HCT116 (cell line): ENCODE measurements around the gene COPG2. TPM values are rescaled to one million over a fixed set of nuclear protein-coding genes. Genes with fewer than 3 reads are reported as not detected.

Source experiments
- ATAC-seq: fragments of 200-7000 bp; cut with Tn5 transposase; 2 replicates; pipeline ENCODE4 v1.9.1; 2020; ENCODE audit warnings: mild to moderate bottlenecking, moderate library complexity
- BruUV-seq: library from RNA; stranded (reverse); fragments of 400-500 nt; replicated peaks from 2 replicates; lab custom pipeline; 2021; lab: Mats Ljungman, UMichigan
- CTCF ChIA-PET: fragments of 300-600 bp; sonication (Branson Sonifier 250); formaldehyde crosslinking; loops from one replicate; lab custom pipeline; 2021; ENCODE audit warnings: antibody characterized with exemption; lab: Charles Lee
- POLR2A ChIA-PET: fragments of 300-600, 350-600 bp; sonication (Branson Sonifier 250); formaldehyde crosslinking; loops from one replicate; lab custom pipeline; 2021; ENCODE audit warnings: antibody characterized with exemption; lab: Charles Lee
- RAD21 ChIA-PET, 2 experiments: fragments of 300-600 bp; sonication (Branson Sonifier 250); formaldehyde crosslinking; loops; one replicate each; lab custom pipeline; 2023; ENCODE audit warnings: low total read pairs in 2 of 2; ENCODE audit not compliant: uncharacterized antibody in 2 of 2, unreplicated experiment in 2 of 2, low non-redundant PET in 1 of 2; lab: Charles Lee
- DNase-seq: peaks from one replicate; pipeline ENCODE4 v3.0.0-alpha.2; 2010; ENCODE audit warnings: low read depth, low spot score
- H2AFZ ChIP-seq: fragments of 200-600 bp; shearing (Covaris generic), sonication (generic); 2 replicates; pipeline ENCODE4 v1.6.1; 2017; ENCODE audit warnings: low read depth, mixed run types, mixed read lengths, antibody characterized with exemption, low read length; ENCODE audit not compliant: poor library complexity, severe bottlenecking
- H3K27ac ChIP-seq: 2 replicates; pipeline ENCODE4 v1.5.1; 2012; ENCODE audit warnings: low read depth, low read length
- H3K27me3 ChIP-seq: fragments of 200-600 bp; sonication (generic); 2 replicates; pipeline ENCODE4 v1.6.1; 2016; ENCODE audit warnings: mixed run types, low read length, mixed read lengths; ENCODE audit not compliant: insufficient read depth
- H3K36me3 ChIP-seq, 2 experiments: fragments of 200-500 bp in 1 of 2; fragments of 200-600 bp in 1 of 2; sonication (Bioruptor generic) in 1 of 2; sonication (generic) in 1 of 2; 2 replicates each; pipeline versions ENCODE4 v1.5.1 to v1.6.1; 2014 to 2016; ENCODE audit warnings: low read length in 2 of 2, inconsistent platforms in 1 of 2, mixed read lengths in 1 of 2, mixed run types in 1 of 2; ENCODE audit not compliant: insufficient read depth in 2 of 2, control insufficient read depth in 1 of 2
- H3K4me1 ChIP-seq, 2 experiments: fragments of 200-600 bp in 1 of 2; sonication (generic) in 1 of 2; 2 replicates each; pipeline versions ENCODE4 v1.5.1 to v1.6.1; 2012 to 2017; ENCODE audit warnings: low read length in 2 of 2, inconsistent platforms in 1 of 2, mild to moderate bottlenecking in 1 of 2, mixed read lengths in 1 of 2, mixed run types in 1 of 2, moderate library complexity in 1 of 2; ENCODE audit not compliant: insufficient read depth in 2 of 2, control insufficient read depth in 1 of 2
- H3K4me2 ChIP-seq: fragments of 200-600 bp; sonication (generic); 2 replicates; pipeline ENCODE4 v1.6.1; 2017; ENCODE audit warnings: mixed run types, low read length, mixed read lengths
- H3K4me3 ChIP-seq, 2 experiments: fragments of 200-600 bp in 1 of 2; sonication (generic) in 1 of 2; replicated peaks in 1 of 2; 2 replicates each; pipeline ENCODE4 v1.5.1; 2011 to 2016; ENCODE audit warnings: low read length in 2 of 2, control low read depth in 1 of 2, low read depth in 1 of 2, mild to moderate bottlenecking in 1 of 2, mixed read lengths in 1 of 2, mixed run types in 1 of 2
- H3K79me2 ChIP-seq: fragments of 200-600 bp; sonication (generic); 2 replicates; pipeline ENCODE4 v1.6.1; 2017; ENCODE audit warnings: mild to moderate bottlenecking, mixed run types, low read length, moderate library complexity, mixed read lengths; ENCODE audit not compliant: insufficient read depth
- H3K9ac ChIP-seq: fragments of 200-600 bp; sonication (generic); 2 replicates; pipeline ENCODE4 v1.6.1; 2016; ENCODE audit warnings: low read length, mixed read lengths
- H3K9me2 ChIP-seq: fragments of 200-600 bp; sonication (generic), shearing (Covaris generic); 2 replicates; pipeline ENCODE4 v1.6.1; 2017; ENCODE audit warnings: mixed run types, mild to moderate bottlenecking, moderate library complexity; ENCODE audit not compliant: insufficient read depth
- H3K9me3 ChIP-seq, 2 experiments: fragments of 200-500 bp in 1 of 2; fragments of 200-600 bp in 1 of 2; sonication (Bioruptor generic) in 1 of 2; sonication (generic) in 1 of 2; 2 replicates each; pipeline ENCODE4 v1.6.1; 2014 to 2017; ENCODE audit warnings: low read length in 2 of 2, mixed read lengths in 2 of 2, inconsistent platforms in 1 of 2, low read depth in 1 of 2, mild to moderate bottlenecking in 1 of 2, mixed run types in 1 of 2, moderate library complexity in 1 of 2; ENCODE audit not compliant: control insufficient read depth in 1 of 2, insufficient read depth in 1 of 2
- H4K20me1 ChIP-seq: fragments of 200-600 bp; sonication (generic), shearing (Covaris generic); 2 replicates; pipeline ENCODE4 v1.6.1; 2017; ENCODE audit warnings: mixed run types, mild to moderate bottlenecking, moderate library complexity; ENCODE audit not compliant: insufficient read depth
- CBX3 ChIP-seq: IDR thresholded peaks from 2 replicates; pipeline ENCODE4 v1.6.1; 2012; ENCODE audit warnings: low read depth
- CEBPB ChIP-seq: IDR thresholded peaks from 2 replicates; pipeline ENCODE4 v1.6.1; 2012; ENCODE audit warnings: low read depth
- CTCF ChIP-seq, 3 experiments: fragments of 200-600 bp in 1 of 3; sonication (generic) in 1 of 3; IDR thresholded peaks in 2 of 3; conservative IDR thresholded peaks in 1 of 3; 2 replicates each; pipeline ENCODE4 v1.5.1; 2012 to 2017; ENCODE audit warnings: low read depth in 2 of 3, low read length in 2 of 3, antibody characterized with exemption in 1 of 3, borderline replicate concordance in 1 of 3, control low read depth in 1 of 3, mild to moderate bottlenecking in 1 of 3, mixed read lengths in 1 of 3, mixed run types in 1 of 3, moderate library complexity in 1 of 3; ENCODE audit not compliant: insufficient read depth in 1 of 3
- EGR1 ChIP-seq: IDR thresholded peaks from 2 replicates; pipeline ENCODE4 v1.6.1; 2012; ENCODE audit warnings: low read depth
- POLR2AphosphoS5 ChIP-seq: IDR thresholded peaks from 2 replicates; pipeline ENCODE4 v1.6.1; 2011; ENCODE audit warnings: mild to moderate bottlenecking, low read depth, low read length, moderate library complexity
- RAD21 ChIP-seq: IDR thresholded peaks from 2 replicates; pipeline ENCODE4 v1.6.1; 2012; ENCODE audit warnings: low read depth, mild to moderate bottlenecking
- REST ChIP-seq: IDR thresholded peaks from 2 replicates; pipeline ENCODE4 v1.6.1; 2012; ENCODE audit warnings: low read depth
- SIN3A ChIP-seq: IDR thresholded peaks from 2 replicates; pipeline ENCODE4 v1.6.1; 2012; ENCODE audit warnings: low read depth
- SP1 ChIP-seq: IDR thresholded peaks from 2 replicates; pipeline ENCODE4 v1.6.1; 2012; ENCODE audit warnings: low read depth
- ZNF274 ChIP-seq: fragments of 200-500 bp; sonication (Bioruptor generic); IDR thresholded peaks from 2 replicates; pipeline ENCODE4 v1.6.1; 2014; ENCODE audit warnings: mild to moderate bottlenecking, low read depth, low read length, inconsistent platforms
- intact Hi-C: fragments of 100-400 bp; cut with micrococcal nuclease; formaldehyde crosslinking; loops from 2 replicates; pipeline ENCODE4 v1.10.0; 2022
- total RNA-seq: library from RNA; stranded (reverse); gene quantifications from one replicate; pipeline ENCODE4 v1.2.1, GENCODE V29; 2021; ENCODE audit not compliant: unreplicated experiment

The COPG2 gene
- total RNA-seq, 1 experiment from 2014 or later, result 31.0 TPM

DNA sequence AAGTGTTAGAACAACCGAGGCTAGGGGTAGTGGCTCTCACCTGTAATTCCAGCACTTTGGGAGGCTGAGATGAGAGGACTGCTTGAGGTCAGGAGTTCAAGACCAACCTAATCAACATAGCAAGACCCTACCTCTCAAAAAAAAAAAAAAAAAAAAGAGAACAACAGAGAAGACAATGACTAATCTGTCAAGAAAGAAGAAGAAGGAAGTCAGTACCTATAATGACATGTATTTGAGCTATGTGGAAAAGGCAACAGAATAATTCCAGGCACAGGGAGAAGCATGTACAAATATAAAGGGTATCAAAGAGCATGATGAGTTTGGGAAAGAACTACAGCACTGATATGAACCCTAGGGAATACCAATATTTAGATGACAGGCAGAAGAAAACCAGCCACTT, 27.5 kb downstream of the COPG2 start:
- CTCF ChIA-PET, result no interaction called here
- H3K9me2 ChIP-seq, result no peaks in the 10 kb centered on the region
- ATAC-seq, result no peak
- H3K4me2 ChIP-seq, result no peak overlapping the region
- H2AFZ ChIP-seq, result no peak overlapping the region
- intact Hi-C loops, result no loop called here
- H3K4me3 ChIP-seq, result no peak overlapping the region
- BruUV-seq, result no TSS peak
- no peak overlapping the region for H3K27ac ChIP-seq
- no peaks in the 10 kb centered on the region for H3K36me3 ChIP-seq
- no peak for DNase-seq
- no peaks in the 10 kb centered on the region for H3K79me2 ChIP-seq
- POLR2A ChIA-PET, result no interaction called here
- TF ChIP-seq RAD21 (no peak), SP1 (no peak), ZNF274 (no peak), SIN3A (no peak), CTCF (IDR thresholded peaks at IDR 0.05 in 2 of 3, conservative IDR thresholded peaks at IDR 0.05 in 1 of 3; ENCODE audit: borderline replicate concordance in 1 of 3, insufficient read depth in 1 of 3, low read depth in 2 of 3, low read length in 2 of 3) (no peak), REST (no peak), POLR2AphosphoS5 (no peak), EGR1 (no peak), CEBPB (no peak), CBX3 (no peak)
- TF ChIP-seq, all 23 proteins: peak for 0
- Histone ChIP-seq H3K27me3 (no peaks in the 10 kb centered on the region), H3K9ac (no peak overlapping the region), H3K4me1 (no peaks in the 10 kb centered on the region), H3K9me3 (no peaks in the 10 kb centered on the region), H4K20me1 (no peaks in the 10 kb centered on the region)
- RAD21 ChIA-PET, result no interaction called here
